Panc1 (cell line): Measurements from ENCODE around the gene RPL38.

Experiments used
- POLR2AphosphoS5 ChIP-seq: IDR thresholded peaks from 2 replicates; pipeline ENCODE4 v1.6.1; 2012; ENCODE audit warnings: mild to moderate bottlenecking, low read depth, low read length, moderate library complexity
- TCF7L2 ChIP-seq: IDR thresholded peaks from 2 replicates; pipeline ENCODE4 v1.6.1; 2011; ENCODE audit warnings: mild to moderate bottlenecking, low read depth, low read length, inconsistent platforms
- TF ChIP-seq, protein P1 (sequence below): fragments of 450-650 bp; IDR thresholded peaks from 2 replicates; pipeline ENCODE4 v1.5.1; 2017; ENCODE audit warnings: mild to moderate bottlenecking
- TF ChIP-seq, protein P2 (sequence below), 2 experiments: IDR thresholded peaks; 2 replicates each; pipeline ENCODE4 v1.6.1; 2011 to 2012; ENCODE audit warnings: low read depth in 2 of 2, control low read depth in 1 of 2, low read length in 1 of 2, mild to moderate bottlenecking in 1 of 2, moderate library complexity in 1 of 2; ENCODE audit not compliant: insufficient read depth in 1 of 2

DNA sequence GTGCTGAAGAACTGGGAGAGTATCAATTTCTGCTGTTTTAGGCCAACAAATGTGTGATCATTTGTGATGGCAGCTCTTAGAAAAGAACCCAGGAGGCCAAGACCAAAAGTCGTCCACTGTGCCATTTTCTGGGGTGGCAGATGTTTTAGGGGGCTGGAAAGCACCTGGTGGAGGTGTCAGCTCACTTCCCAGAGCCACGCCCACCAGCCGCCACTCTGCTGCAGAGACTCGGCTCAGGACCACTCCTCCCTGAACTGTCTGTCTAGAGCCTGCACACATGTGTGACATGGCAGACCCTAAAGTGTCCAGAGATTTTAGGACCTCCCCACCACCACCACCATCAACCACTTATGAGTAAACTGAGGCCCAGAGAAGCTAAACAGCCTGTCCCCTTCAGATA, 23.9 kb upstream of the RPL38 start:
- TF ChIP-seq, protein P1, sequence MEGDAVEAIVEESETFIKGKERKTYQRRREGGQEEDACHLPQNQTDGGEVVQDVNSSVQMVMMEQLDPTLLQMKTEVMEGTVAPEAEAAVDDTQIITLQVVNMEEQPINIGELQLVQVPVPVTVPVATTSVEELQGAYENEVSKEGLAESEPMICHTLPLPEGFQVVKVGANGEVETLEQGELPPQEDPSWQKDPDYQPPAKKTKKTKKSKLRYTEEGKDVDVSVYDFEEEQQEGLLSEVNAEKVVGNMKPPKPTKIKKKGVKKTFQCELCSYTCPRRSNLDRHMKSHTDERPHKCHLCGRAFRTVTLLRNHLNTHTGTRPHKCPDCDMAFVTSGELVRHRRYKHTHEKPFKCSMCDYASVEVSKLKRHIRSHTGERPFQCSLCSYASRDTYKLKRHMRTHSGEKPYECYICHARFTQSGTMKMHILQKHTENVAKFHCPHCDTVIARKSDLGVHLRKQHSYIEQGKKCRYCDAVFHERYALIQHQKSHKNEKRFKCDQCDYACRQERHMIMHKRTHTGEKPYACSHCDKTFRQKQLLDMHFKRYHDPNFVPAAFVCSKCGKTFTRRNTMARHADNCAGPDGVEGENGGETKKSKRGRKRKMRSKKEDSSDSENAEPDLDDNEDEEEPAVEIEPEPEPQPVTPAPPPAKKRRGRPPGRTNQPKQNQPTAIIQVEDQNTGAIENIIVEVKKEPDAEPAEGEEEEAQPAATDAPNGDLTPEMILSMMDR: no peak
- TF ChIP-seq, protein P2, sequence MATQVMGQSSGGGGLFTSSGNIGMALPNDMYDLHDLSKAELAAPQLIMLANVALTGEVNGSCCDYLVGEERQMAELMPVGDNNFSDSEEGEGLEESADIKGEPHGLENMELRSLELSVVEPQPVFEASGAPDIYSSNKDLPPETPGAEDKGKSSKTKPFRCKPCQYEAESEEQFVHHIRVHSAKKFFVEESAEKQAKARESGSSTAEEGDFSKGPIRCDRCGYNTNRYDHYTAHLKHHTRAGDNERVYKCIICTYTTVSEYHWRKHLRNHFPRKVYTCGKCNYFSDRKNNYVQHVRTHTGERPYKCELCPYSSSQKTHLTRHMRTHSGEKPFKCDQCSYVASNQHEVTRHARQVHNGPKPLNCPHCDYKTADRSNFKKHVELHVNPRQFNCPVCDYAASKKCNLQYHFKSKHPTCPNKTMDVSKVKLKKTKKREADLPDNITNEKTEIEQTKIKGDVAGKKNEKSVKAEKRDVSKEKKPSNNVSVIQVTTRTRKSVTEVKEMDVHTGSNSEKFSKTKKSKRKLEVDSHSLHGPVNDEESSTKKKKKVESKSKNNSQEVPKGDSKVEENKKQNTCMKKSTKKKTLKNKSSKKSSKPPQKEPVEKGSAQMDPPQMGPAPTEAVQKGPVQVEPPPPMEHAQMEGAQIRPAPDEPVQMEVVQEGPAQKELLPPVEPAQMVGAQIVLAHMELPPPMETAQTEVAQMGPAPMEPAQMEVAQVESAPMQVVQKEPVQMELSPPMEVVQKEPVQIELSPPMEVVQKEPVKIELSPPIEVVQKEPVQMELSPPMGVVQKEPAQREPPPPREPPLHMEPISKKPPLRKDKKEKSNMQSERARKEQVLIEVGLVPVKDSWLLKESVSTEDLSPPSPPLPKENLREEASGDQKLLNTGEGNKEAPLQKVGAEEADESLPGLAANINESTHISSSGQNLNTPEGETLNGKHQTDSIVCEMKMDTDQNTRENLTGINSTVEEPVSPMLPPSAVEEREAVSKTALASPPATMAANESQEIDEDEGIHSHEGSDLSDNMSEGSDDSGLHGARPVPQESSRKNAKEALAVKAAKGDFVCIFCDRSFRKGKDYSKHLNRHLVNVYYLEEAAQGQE (IDR thresholded peaks at IDR 0.05; ENCODE audit: insufficient read depth in 1 of 2, low read depth in 2 of 2, low read length in 1 of 2): no peak
- no peak for TF ChIP-seq TCF7L2
- no peak for TF ChIP-seq POLR2AphosphoS5
